Breast epithelium (tissue), 3 donors: ENCODE data around the gene ADCK1.

Experiments used
- POLR2A ChIP-seq: fragments of 450-650 bp; IDR thresholded peaks from one replicate; pipeline ENCODE4 v1.6.1; 2016; ENCODE audit warnings: antibody characterized with exemption, mild to moderate bottlenecking, moderate library complexity
- TF ChIP-seq, protein P1 (sequence below), 3 donors: fragments of 450-650 bp; IDR thresholded peaks; one replicate each; pipeline ENCODE4 v1.5.1; 2016 to 2017; ENCODE audit warnings: antibody characterized with exemption in 3 of 3, mild to moderate bottlenecking in 3 of 3, moderate library complexity in 3 of 3

DNA sequence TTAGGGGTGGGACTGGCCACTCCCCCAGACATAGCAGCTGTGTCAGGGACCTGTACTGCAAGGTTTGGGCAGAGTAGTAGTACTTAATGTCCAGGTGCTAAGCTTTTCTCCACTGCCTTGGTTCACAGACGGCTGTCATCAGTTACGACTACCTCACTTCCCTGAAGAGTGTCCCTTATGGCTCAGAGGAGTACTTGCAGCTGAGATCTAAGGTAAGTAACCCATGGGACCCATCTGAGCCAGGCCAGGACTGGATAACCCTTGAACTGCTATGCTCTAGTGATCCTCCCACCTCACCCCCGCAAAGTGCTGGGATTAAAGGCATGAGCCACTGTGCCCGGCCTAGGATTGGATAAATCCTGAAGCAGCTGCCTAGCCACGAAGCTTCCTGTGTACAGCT lies 22.4 kb downstream of the ADCK1 start:
- TF ChIP-seq, protein P1, sequence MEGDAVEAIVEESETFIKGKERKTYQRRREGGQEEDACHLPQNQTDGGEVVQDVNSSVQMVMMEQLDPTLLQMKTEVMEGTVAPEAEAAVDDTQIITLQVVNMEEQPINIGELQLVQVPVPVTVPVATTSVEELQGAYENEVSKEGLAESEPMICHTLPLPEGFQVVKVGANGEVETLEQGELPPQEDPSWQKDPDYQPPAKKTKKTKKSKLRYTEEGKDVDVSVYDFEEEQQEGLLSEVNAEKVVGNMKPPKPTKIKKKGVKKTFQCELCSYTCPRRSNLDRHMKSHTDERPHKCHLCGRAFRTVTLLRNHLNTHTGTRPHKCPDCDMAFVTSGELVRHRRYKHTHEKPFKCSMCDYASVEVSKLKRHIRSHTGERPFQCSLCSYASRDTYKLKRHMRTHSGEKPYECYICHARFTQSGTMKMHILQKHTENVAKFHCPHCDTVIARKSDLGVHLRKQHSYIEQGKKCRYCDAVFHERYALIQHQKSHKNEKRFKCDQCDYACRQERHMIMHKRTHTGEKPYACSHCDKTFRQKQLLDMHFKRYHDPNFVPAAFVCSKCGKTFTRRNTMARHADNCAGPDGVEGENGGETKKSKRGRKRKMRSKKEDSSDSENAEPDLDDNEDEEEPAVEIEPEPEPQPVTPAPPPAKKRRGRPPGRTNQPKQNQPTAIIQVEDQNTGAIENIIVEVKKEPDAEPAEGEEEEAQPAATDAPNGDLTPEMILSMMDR (IDR thresholded peaks at IDR 0.05) = no peak
- no peak for TF ChIP-seq POLR2A
